GM12874 (cell line): ENCODE data around the gene SELENOT.

Source experiments
- TF ChIP-seq, protein P1 (sequence below): IDR thresholded peaks from 2 replicates; pipeline ENCODE4 v1.5.1; 2011; ENCODE audit warnings: low read depth, mild to moderate bottlenecking, control low read depth, low read length, moderate library complexity; ENCODE audit not compliant: insufficient read depth

Gene SELENOT

GRCh38 chr3:150656316-150656715 is 53.2 kb downstream of the SELENOT start:
- TF ChIP-seq, protein P1, sequence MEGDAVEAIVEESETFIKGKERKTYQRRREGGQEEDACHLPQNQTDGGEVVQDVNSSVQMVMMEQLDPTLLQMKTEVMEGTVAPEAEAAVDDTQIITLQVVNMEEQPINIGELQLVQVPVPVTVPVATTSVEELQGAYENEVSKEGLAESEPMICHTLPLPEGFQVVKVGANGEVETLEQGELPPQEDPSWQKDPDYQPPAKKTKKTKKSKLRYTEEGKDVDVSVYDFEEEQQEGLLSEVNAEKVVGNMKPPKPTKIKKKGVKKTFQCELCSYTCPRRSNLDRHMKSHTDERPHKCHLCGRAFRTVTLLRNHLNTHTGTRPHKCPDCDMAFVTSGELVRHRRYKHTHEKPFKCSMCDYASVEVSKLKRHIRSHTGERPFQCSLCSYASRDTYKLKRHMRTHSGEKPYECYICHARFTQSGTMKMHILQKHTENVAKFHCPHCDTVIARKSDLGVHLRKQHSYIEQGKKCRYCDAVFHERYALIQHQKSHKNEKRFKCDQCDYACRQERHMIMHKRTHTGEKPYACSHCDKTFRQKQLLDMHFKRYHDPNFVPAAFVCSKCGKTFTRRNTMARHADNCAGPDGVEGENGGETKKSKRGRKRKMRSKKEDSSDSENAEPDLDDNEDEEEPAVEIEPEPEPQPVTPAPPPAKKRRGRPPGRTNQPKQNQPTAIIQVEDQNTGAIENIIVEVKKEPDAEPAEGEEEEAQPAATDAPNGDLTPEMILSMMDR, result no peak

- TF ChIP-seq, protein P1, result no peak
These were observed 59.5 kb downstream of the SELENOT start for GRCh38 chr3:150662410-150663200.

GRCh38 chr3:150663461-150663860 is 60.3 kb downstream of the SELENOT start:
- TF ChIP-seq, protein P1, result no peak

GRCh38 chr3:150666167-150666566 is 63.0 kb downstream of the SELENOT start:
- TF ChIP-seq, protein P1, result no peak

DNA sequence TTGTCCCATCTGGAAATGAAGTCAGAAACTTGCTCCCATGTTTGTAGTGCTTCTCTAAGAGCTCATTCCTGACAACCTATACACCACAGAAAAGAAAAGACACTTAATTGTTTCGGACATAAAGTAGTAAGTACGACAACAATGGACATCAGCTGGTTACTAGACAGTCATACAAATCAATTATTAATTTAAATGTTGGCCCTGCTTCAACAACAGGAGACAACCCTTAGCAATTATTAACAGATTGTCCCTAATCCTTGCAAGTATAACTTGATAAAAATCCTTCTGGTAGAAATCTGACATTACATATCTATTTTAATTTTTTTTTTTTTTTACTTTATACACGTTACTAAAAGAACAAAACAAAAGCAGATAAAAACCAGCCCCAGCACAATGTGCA is 70.8 kb downstream of the SELENOT start:
- TF ChIP-seq, protein P1, result no peak

DNA sequence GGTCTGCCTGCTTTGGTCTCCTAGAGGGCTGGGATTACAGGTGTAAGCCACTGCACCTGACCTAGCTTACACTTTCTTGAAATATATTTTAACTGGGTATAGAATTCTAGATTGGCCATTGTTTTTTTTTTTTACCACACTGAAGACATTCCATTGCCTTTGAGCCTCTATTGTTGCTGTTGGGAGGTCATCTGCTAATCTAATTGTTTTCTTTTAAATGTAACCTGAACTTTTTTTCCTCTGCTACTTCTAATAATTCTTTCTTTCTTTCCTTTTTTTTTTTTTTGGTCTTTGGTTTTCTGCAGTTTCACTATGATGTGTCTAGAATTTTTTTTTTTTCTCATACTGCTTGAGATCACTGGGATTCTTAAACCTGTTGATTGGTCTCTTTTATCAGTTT is 72.5 kb downstream of the SELENOT start:
- TF ChIP-seq, protein P1, result no peak
